A549 (cell line): Measurements from ENCODE around the gene SPTBN4.

Experiments
- CEBPB ChIP-seq, 2 experiments: fragments of >200 bp in 1 of 2; sonication (Bioruptor Twin) in 1 of 2; formaldehyde crosslinking in 1 of 2; IDR thresholded peaks; 2 replicates each; pipeline ENCODE4 v1.6.1; 2012 to 2016
- CHD2 ChIP-seq: fragments of 150-350 bp; IDR thresholded peaks from 2 replicates; pipeline ENCODE4 v1.6.1; 2014; ENCODE audit warnings: low read length; ENCODE audit not compliant: partially characterized antibody
- CTCF ChIP-seq: fragments of >200 bp; sonication (Bioruptor Twin); formaldehyde crosslinking; IDR thresholded peaks from 3 replicates; pipeline ENCODE4 v1.5.1; 2016
- FOSL2 ChIP-seq, 2 experiments: fragments of 450-650 bp in 1 of 2; fragments of >200 bp in 1 of 2; sonication (Bioruptor Twin) in 1 of 2; formaldehyde crosslinking; IDR thresholded peaks; 2 replicates each; pipeline versions ENCODE4 v1.5.0 to v1.6.1; 2016 to 2020; ENCODE audit warnings: mild to moderate bottlenecking in 1 of 2, moderate library complexity in 1 of 2
- HMGXB4 ChIP-seq: fragments of 250-450 bp; sonication (Bioruptor Pico); IDR thresholded peaks from 2 replicates; pipeline ENCODE4 v1.5.0; 2021; ENCODE audit warnings: mild to moderate bottlenecking, moderate library complexity, borderline replicate concordance
- KDM1A ChIP-seq: fragments of 200-600 bp; sonication (generic); IDR thresholded peaks from 2 replicates; pipeline ENCODE4 v1.6.1; 2016; ENCODE audit warnings: low read depth, mild to moderate bottlenecking
- KDM5A ChIP-seq: fragments of 200-600 bp; sonication (generic); IDR thresholded peaks from 2 replicates; pipeline ENCODE4 v1.6.1; 2016; ENCODE audit warnings: antibody characterized with exemption, mild to moderate bottlenecking
- MAFK ChIP-seq: fragments of 450-650 bp; IDR thresholded peaks from 2 replicates; pipeline ENCODE4 v1.6.1; 2014; ENCODE audit not compliant: partially characterized antibody
- MYC ChIP-seq: IDR thresholded peaks from 2 replicates; pipeline ENCODE4 v1.6.1; 2012; ENCODE audit warnings: mild to moderate bottlenecking, inconsistent platforms, low read length, improper control_type of control experiment, borderline replicate concordance
- POLR2A ChIP-seq: IDR thresholded peaks from 2 replicates; pipeline ENCODE4 v1.6.1; 2012; ENCODE audit warnings: mild to moderate bottlenecking, low read length

GRCh38 chr19:40597329-40597838 lies 130.6 kb downstream of the SPTBN4 start:
- TF ChIP-seq CTCF (no peak), KDM5A (no peak), FOSL2 (IDR thresholded peaks at IDR 0.05) (no peak), FOSL2 (CRISPR knock-in tag; IDR thresholded peaks at IDR 0.05) (no peak), HMGXB4 (CRISPR knock-in tag) (no peak), CHD2 (no peak), CEBPB (IDR thresholded peaks at IDR 0.05) (no peak), MAFK (no peak), MYC (no peak), KDM1A (no peak), POLR2A (no peak)
